Neutrophil (primary cell): Measurements from ENCODE around the gene KLHL40.
A peak's percentile ranks its signal among the peaks of the same experiment; 100 is the strongest.

Source experiments
- H3K27ac ChIP-seq: fragments of 200-600 bp; sonication (generic); 2 replicates; pipeline ENCODE4 v1.5.1; 2016; ENCODE audit warnings: mild to moderate bottlenecking, moderate library complexity
- H3K27me3 ChIP-seq: fragments of 200-600 bp; sonication (generic); 2 replicates; pipeline ENCODE4 v1.6.0; 2016; ENCODE audit warnings: mild to moderate bottlenecking
- H3K36me3 ChIP-seq: fragments of 200-600 bp; sonication (generic); 2 replicates; pipeline ENCODE4 v1.5.1; 2017
- H3K4me1 ChIP-seq, 2 experiments: fragments of 200-600 bp in 1 of 2; sonication (generic) in 1 of 2; 1 replicate in 1 of 2; 2 replicates in 1 of 2; pipeline versions ENCODE4 v1.5.1 to v1.6.1; 2013 to 2016; ENCODE audit warnings: low read depth in 1 of 2, low read length in 1 of 2, mild to moderate bottlenecking in 1 of 2, moderate library complexity in 1 of 2; ENCODE audit not compliant: control insufficient read depth in 1 of 2, insufficient read depth in 1 of 2
- H3K4me3 ChIP-seq, 2 experiments: fragments of 200-600 bp in 1 of 2; sonication (generic) in 1 of 2; 1 replicate in 1 of 2; 2 replicates in 1 of 2; pipeline ENCODE4 v1.5.1; 2013 to 2016; ENCODE audit warnings: low read depth in 1 of 2, low read length in 1 of 2, mild to moderate bottlenecking in 1 of 2, moderate library complexity in 1 of 2
- H3K9me3 ChIP-seq: fragments of 200-600 bp; sonication (generic); 2 replicates; pipeline ENCODE4 v1.5.1; 2016
- CTCF ChIP-seq: fragments of 200-600 bp; sonication (generic); IDR thresholded peaks from 2 replicates; pipeline ENCODE4 v1.5.1; 2016; ENCODE audit warnings: antibody characterized with exemption

Gene KLHL40

GRCh38 chr3:42640771-42641370 is 44.5 kb upstream of the KLHL40 start:
- H3K4me1 ChIP-seq, result no peaks in the 10 kb centered on the region
- no peak overlapping the region for H3K4me3 ChIP-seq
- H3K27me3 ChIP-seq, result no peaks in the 10 kb centered on the region
- H3K27ac ChIP-seq, result peak overlapping the region; percentile 10
- no peaks in the 10 kb centered on the region for H3K9me3 ChIP-seq
- TF ChIP-seq CTCF, result no peak
- peaks cover 87% of the 10 kb centered on the region for H3K36me3 ChIP-seq

GRCh38 chr3:42647821-42648459 is 37.4 kb upstream of the KLHL40 start:
- peak overlapping the region; percentile 79 for H3K27ac ChIP-seq
- H3K9me3 ChIP-seq, result no peaks in the 10 kb centered on the region
- peaks cover 67 to 69% of the 10 kb centered on the region in 2 experiments for H3K4me1 ChIP-seq
- no peak overlapping the region for H3K4me3 ChIP-seq
- H3K36me3 ChIP-seq, result peaks cover 24% of the 10 kb centered on the region
- H3K27me3 ChIP-seq, result no peaks in the 10 kb centered on the region
- no peak for TF ChIP-seq CTCF

GRCh38 chr3:42649006-42649405 is 36.3 kb upstream of the KLHL40 start:
- TF ChIP-seq CTCF, result no peak
- Histone ChIP-seq H3K4me1 (peaks cover 77 to 79% of the 10 kb centered on the region in 2 experiments), H3K9me3 (no peaks in the 10 kb centered on the region), H3K27ac (peak overlapping the region; percentile 79), H3K27me3 (no peaks in the 10 kb centered on the region), H3K4me3 (no peak overlapping the region), H3K36me3 (peaks cover 13% of the 10 kb centered on the region)

- H3K4me3 ChIP-seq, result no peak overlapping the region
- no peak for TF ChIP-seq CTCF
- H3K36me3 ChIP-seq, result peaks cover 7% of the 10 kb centered on the region
- H3K9me3 ChIP-seq, result no peaks in the 10 kb centered on the region
- peak overlapping the region; percentile 79 for H3K27ac ChIP-seq
- H3K4me1 ChIP-seq, result peaks cover 80 to 81% of the 10 kb centered on the region in 2 experiments
- no peaks in the 10 kb centered on the region for H3K27me3 ChIP-seq
Observed at GRCh38 chr3:42649783-42650182, 35.6 kb upstream of the KLHL40 start.

GRCh38 chr3:42651248-42652091 is 33.9 kb upstream of the KLHL40 start:
- TF ChIP-seq CTCF, result no peak

More at GRCh38 chr3:42651248-42652091, 33.9 kb upstream of the KLHL40 start:
- Histone ChIP-seq H3K27me3 (no peaks in the 10 kb centered on the region), H3K36me3 (no peaks in the 10 kb centered on the region), H3K4me1 (peaks cover 80 to 83% of the 10 kb centered on the region in 2 experiments), H3K9me3 (no peaks in the 10 kb centered on the region), H3K4me3 (peak overlapping the region in 1 of 2 experiments; percentile 78), H3K27ac (peak overlapping the region; percentile 91)
